COLO829 (cell line): ENCODE results near the gene RPL37.
"Not testable (repeated sequence)": the region's sequence is repeated elsewhere in the genome, so short reads cannot be mapped to it uniquely, and the experiment has no call there.

Source experiments
- DNase-seq: peaks from one replicate; pipeline ENCODE4 v3.0.0; 2012; ENCODE audit warnings: low spot score

Gene RPL37

DNA sequence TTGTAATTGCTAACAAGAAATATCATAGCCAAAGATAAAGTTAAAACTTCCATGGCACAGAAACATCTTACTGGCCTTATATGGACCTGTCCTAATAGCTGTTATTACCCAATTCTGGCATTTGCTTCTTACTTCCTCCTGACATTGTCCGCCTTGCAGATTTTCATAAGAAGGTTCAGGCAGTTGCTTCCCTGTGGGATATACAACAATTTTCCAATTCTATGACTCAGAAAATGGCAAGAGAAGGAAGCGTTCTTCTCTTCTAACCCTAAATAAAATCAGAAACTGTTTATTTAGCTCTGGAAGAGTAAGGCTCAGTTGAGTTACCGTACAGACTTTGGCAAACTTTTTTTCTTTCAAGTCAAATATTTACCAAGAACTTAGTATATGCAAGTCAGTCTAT is 38.5 kb downstream of the RPL37 start:
- DNase-seq = no peak

GRCh38 chr5:40794877-40795276 is 40.1 kb downstream of the RPL37 start:
- DNase-seq = not testable (repeated sequence)

DNA sequence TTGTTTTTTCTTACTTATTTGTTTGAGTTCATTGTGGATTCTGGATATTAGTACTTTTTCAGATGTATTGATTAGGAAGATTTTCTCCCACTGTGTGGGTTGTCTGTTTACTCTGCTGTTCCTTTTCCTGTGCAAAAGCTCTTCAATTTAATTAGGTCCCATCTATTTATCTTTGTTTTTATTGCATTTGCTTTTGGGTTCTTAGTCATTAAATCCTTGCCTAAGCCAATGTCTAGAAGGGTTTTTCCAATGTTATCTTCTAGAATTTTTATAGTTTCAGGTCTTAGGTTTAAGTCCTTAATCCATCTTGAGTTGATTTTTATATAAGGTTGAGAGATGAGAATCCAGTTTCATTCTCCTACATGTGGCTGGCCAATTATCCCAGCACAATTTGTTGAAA is 40.7 kb downstream of the RPL37 start:
- not testable (repeated sequence) for DNase-seq

DNA sequence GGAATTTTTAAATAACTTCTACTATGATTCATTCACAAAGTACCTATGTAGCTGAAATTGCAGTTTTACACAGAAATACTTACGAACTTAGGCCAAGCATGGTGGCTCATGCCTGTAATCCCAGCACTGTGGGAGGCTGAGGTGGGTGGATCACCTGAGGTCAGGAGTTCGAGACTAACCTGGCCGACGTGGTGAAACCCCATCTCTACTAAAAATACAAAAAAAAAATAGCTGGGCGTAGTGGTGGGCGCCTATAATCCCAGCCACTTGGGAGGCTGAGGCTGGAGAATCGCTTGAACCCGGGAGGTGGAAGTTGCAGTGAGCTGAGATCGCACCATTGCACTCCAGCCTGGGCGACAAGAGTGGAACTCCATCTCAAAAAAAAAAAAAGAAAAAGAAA is 42.3 kb downstream of the RPL37 start:
- not testable (repeated sequence) for DNase-seq

DNA sequence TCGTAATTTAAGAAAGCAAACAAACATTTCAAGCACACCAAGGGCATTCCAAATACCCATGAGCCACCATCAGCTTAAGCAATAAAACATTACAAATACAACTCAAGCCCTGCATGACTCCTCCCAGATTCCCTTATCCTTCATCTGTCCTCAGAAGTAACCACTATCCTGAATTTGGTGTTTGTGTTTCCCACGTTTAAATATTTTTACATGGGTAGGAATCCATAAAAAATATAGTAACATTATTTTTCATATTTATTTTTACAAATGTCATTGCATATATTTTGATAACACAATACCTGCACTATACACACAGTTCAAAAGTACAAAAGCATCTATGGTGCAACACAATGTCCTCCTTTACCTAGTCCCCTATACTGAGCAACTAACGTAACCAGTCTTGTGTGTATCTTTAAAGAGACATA is 43.3 kb downstream of the RPL37 start:
- no peak for DNase-seq

GRCh38 chr5:40790947-40791593 is 44.0 kb downstream of the RPL37 start:
- no peak for DNase-seq

DNA sequence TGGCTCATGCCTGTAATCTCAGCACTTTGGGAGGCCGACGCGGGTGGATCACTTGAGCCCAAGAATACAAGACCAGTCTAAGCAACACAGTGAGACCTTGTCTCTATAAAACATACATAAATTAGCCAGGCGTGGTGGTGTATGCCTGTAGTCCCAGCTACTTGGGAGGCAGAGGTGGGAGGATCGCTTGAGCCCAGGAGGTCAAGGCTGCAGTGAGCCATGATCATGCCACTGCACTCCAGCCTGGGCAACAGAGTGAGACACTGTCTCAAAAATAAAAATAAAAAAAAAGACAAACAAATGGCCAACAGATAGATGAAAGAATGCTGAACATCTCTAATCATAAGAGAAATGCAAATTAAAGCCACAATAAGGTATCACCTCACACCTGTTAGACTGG is 46.1 kb downstream of the RPL37 start:
- not testable (repeated sequence) for DNase-seq

DNA sequence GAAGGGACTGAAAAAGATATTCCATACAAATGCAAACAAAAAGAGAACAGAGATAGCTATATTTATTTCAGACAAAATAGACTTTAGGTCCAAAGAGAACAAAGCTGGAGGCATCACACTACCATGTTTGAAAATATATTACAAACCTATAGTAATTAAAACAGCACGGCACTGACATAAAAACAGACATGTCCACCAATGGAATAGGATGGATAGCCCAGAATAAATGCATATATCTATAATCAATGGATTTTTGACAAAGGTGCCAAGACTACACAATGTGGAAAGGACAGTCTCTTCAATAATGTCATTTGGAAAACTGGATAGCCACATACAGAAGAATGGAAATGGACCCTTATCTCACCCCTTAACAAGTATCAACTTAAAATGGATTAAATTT is 47.0 kb downstream of the RPL37 start:
- no peak for DNase-seq

DNA sequence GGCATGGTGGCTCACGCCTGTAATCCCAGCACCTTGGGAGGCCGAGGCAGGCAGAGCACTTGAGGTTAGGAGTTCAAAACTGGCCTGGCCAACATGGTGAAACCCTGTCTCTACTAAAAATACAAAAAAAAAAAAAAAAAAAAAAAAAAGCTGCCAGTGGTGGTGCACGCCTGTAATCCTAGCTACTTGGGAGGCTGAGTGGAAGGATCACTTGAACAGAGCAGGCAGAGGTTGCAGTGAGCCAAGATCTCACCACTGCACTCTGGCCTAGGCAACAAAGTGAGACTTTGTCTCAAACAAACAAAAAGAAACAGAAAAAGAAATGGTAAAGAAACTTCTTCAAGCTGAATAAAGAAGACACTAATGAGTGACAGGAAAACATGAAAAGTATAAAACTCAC is 48.4 kb downstream of the RPL37 start:
- not testable (repeated sequence) for DNase-seq

- DNase-seq = no peak
These were observed 50.1 kb downstream of the RPL37 start for GRCh38 chr5:40784916-40785315.

DNA sequence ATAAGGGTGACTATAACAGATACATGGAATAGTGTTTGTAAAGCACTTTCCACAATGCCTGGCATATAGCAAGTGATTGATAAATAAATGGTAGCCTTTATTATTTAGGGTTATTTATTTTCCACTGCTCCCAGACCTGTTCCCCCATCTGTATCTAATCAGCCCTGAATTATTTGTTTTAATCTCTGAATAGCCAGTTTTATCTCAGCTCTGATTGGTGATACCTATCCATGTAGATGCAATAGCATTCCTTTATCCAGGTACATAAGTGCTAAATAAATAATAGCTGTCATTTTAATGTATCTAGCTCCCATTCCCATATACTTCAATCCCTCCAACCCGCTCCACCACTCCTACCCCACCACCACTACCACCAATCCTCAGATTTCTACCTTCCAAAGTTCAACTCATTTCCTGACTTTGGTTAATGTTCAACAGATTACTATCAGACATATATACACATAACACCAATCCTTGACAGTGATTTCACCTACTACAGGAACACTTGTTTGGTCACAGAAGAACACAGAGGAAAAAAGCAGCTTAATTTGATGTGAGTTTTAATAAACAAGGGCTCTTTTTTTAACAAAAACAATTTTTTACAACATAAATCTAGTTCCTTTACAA is 50.9 kb downstream of the RPL37 start:
- DNase-seq = no peak

DNA sequence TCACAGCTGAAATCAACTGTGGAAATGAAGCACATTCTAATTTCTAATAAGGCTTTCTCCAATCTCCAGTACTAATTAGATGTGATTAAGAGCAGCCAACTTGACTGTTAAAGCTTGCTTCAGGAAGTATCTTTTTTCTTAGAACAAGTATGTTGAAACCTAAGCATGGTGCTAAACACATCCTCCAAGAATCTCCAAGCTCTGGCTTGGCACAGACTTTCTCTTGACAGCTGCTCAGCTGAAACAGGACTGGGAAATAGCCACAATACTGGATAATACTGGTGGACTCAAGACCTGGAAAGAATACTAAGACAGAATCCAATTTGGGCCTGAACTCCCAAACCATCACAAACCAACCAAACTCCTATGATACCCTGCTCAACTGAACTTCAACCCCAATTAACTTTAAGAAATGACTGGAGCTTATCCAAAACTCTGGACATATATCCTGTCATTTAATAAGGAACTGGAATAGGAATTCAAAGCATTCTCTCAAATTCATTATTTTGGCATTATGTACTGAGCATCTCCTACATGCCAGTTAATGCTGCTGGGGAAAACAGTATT is 53.1 kb downstream of the RPL37 start:
- no peak for DNase-seq

- no peak for DNase-seq
These were observed 54.2 kb downstream of the RPL37 start for GRCh38 chr5:40780858-40781257.

GRCh38 chr5:40780199-40780598 is 54.8 kb downstream of the RPL37 start:
- no peak for DNase-seq

GRCh38 chr5:40779561-40779960 is 55.5 kb downstream of the RPL37 start:
- no peak for DNase-seq

- no peak for DNase-seq
These were observed 56.9 kb downstream of the RPL37 start for GRCh38 chr5:40778133-40778532.

GRCh38 chr5:40776658-40776977 is 58.4 kb downstream of the RPL37 start:
- no peak for DNase-seq

DNA sequence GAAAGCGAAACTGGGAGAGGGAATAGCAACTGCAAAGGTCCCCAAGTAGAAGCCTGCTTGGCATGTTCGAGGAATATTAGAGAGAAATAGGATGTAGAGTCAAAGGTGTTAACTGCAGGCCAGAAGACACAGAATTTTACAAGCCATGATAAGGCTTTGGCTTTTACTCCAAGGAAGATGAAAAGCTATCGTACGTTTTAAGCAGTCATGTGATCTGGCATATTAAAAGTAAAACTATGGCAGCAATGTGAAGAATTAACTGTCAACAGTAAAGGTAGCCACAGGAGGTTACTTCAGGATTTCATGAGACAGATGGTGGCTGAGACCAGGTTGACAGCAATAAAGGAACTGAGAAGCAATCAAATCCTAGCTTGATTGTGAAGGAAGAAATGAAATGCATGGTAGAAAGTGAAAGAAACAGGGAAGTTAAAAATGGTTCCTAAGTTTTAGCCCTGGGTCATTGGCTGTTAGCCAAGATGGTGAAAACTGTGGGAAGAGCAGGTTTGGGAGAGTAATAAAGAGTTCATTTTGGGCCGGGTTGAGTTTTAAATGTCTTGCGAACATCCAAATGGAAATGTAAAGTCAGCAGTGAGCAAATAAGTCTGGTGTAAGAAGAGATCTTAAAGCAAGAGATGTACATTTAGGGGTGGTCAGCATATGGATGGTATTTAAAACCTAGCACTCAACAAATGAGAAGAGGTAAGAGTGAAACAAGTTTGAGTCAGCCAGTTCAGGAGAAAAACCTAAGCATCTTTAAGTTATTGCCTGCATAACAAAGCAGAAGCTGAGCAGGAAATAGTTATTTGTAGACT is 59.0 kb downstream of the RPL37 start:
- no peak for DNase-seq
